IMR-90 (cell line): ENCODE measurements around the gene CYSTM1. TPM values are rescaled to one million over a fixed set of nuclear protein-coding genes. Genes with fewer than 3 reads are reported as not detected.

Experiments used
- ATAC-seq: fragments of 200-7000 bp; cut with Tn5 transposase; 2 replicates; pipeline ENCODE4 v1.9.1; 2020; ENCODE audit warnings: low read depth, mild to moderate bottlenecking, moderate library complexity
- Bru-seq: library from RNA; stranded (reverse); fragments of 400-500 nt; gene quantifications from one replicate; lab custom pipeline; 2021; lab: Mats Ljungman, UMichigan
- BruChase-seq, 2 experiments: library from RNA; stranded (reverse); fragments of 400-500 nt; gene quantifications; one replicate each; lab custom pipeline; 2021; lab: Mats Ljungman, UMichigan
- BruUV-seq: library from RNA; stranded (reverse); fragments of 400-500 nt; replicated peaks from 2 replicates; lab custom pipeline; 2021; lab: Mats Ljungman, UMichigan
- CTCF ChIA-PET: fragments of 300-600 bp; formaldehyde crosslinking; extraction: SDS; loops from one replicate; lab custom pipeline; 2021; ENCODE audit warnings: antibody characterized with exemption; lab: Yijun Ruan, JAX
- POLR2A ChIA-PET: fragments of 300-600 bp; sonication (Branson Sonifier 250); formaldehyde crosslinking; loops from one replicate; lab custom pipeline; 2022; ENCODE audit warnings: antibody characterized with exemption; ENCODE audit not compliant: unreplicated experiment; lab: Charles Lee
- DNase-seq: peaks from one replicate; pipeline ENCODE4 v3.0.0; 2013
- H2AFZ ChIP-seq: replicated peaks from 2 replicates; pipeline ENCODE3; 2013; ENCODE audit warnings: low read length, mild to moderate bottlenecking; ENCODE audit not compliant: poor library complexity
- H2AK5ac ChIP-seq: 2 replicates; pipeline ENCODE4 v1.6.1; 2013; ENCODE audit warnings: low read depth, low read length, inconsistent platforms
- H2AK9ac ChIP-seq: replicated peaks from 2 replicates; pipeline ENCODE3; 2013; ENCODE audit warnings: mild to moderate bottlenecking, low read depth, low read length, moderate library complexity; ENCODE audit not compliant: poor library complexity
- H2BK120ac ChIP-seq: 2 replicates; pipeline ENCODE4 v1.6.1; 2013; ENCODE audit warnings: low read depth, low read length, inconsistent platforms
- H2BK15ac ChIP-seq: 3 replicates; pipeline ENCODE4 v1.6.1; 2013; ENCODE audit warnings: low read depth, low read length, inconsistent platforms
- H2BK20ac ChIP-seq: 2 replicates; pipeline ENCODE4 v1.6.1; 2013; ENCODE audit warnings: low read depth, mild to moderate bottlenecking, inconsistent platforms, low read length, moderate library complexity
- H2BK5ac ChIP-seq: 2 replicates; pipeline ENCODE4 v1.6.1; 2013; ENCODE audit warnings: mild to moderate bottlenecking, low read depth, low read length, inconsistent platforms; ENCODE audit not compliant: poor library complexity, severe bottlenecking
- H3K14ac ChIP-seq: replicated peaks from 2 replicates; pipeline ENCODE4 v1.6.1; 2013; ENCODE audit warnings: low read depth, low read length, inconsistent platforms
- H3K18ac ChIP-seq: 2 replicates; pipeline ENCODE4 v1.6.1; 2013; ENCODE audit warnings: low read depth, low read length, control low read depth
- H3K23ac ChIP-seq: 2 replicates; pipeline ENCODE4 v1.6.1; 2013; ENCODE audit warnings: low read depth, low read length, inconsistent platforms
- H3K27ac ChIP-seq: 2 replicates; pipeline ENCODE4 v1.5.1; 2013; ENCODE audit warnings: mild to moderate bottlenecking, control low read depth, low read length; ENCODE audit not compliant: insufficient read depth
- H3K27me3 ChIP-seq: 2 replicates; pipeline ENCODE4 v1.6.1; 2013; ENCODE audit warnings: low read length; ENCODE audit not compliant: control insufficient read depth, insufficient read depth
- H3K36me3 ChIP-seq: 2 replicates; pipeline ENCODE4 v1.6.1; 2013; ENCODE audit warnings: low read length, mixed read lengths; ENCODE audit not compliant: control insufficient read depth, insufficient read depth
- H3K4ac ChIP-seq: 2 replicates; pipeline ENCODE4 v1.6.1; 2013; ENCODE audit warnings: low read depth, low read length, inconsistent platforms
- H3K4me1 ChIP-seq: 2 replicates; pipeline ENCODE4 v1.6.1; 2013; ENCODE audit warnings: low read length, mixed read lengths; ENCODE audit not compliant: control insufficient read depth, insufficient read depth
- H3K4me2 ChIP-seq: 2 replicates; pipeline ENCODE4 v1.6.1; 2013; ENCODE audit warnings: low read depth, mild to moderate bottlenecking, control low read depth, low read length, moderate library complexity
- H3K4me3 ChIP-seq: 2 replicates; pipeline ENCODE4 v1.5.1; 2013; ENCODE audit warnings: low read depth, mild to moderate bottlenecking, control low read depth, low read length, moderate library complexity; ENCODE audit not compliant: insufficient read depth
- H3K56ac ChIP-seq: 2 replicates; pipeline ENCODE4 v1.6.1; 2013; ENCODE audit warnings: low read length, inconsistent platforms; ENCODE audit not compliant: insufficient read depth; ENCODE audit errors: extremely low read depth
- H3K79me1 ChIP-seq, 2 experiments: 2 replicates each; pipeline ENCODE4 v1.6.1; 2013; ENCODE audit warnings: low read length in 2 of 2, inconsistent platforms in 1 of 2, low read depth in 1 of 2
- H3K9ac ChIP-seq: 2 replicates; pipeline ENCODE4 v1.6.1; 2013; ENCODE audit warnings: low read depth, low read length, control low read depth
- H3K9me1 ChIP-seq: 2 replicates; pipeline ENCODE4 v1.6.1; 2013; ENCODE audit warnings: low read length, inconsistent platforms; ENCODE audit not compliant: insufficient read depth
- H3K9me3 ChIP-seq: 2 replicates; pipeline ENCODE4 v1.6.1; 2013; ENCODE audit warnings: low read length; ENCODE audit not compliant: control insufficient read depth, insufficient read depth
- H4K20me1 ChIP-seq: 2 replicates; pipeline ENCODE4 v1.6.1; 2013; ENCODE audit warnings: low read length, inconsistent platforms; ENCODE audit not compliant: insufficient read depth
- H4K5ac ChIP-seq: 2 replicates; pipeline ENCODE4 v1.6.1; 2013; ENCODE audit warnings: mild to moderate bottlenecking, low read depth, low read length, control low read depth
- H4K8ac ChIP-seq, 2 experiments: 2 replicates each; pipeline ENCODE4 v1.6.1; 2013; ENCODE audit warnings: low read depth in 2 of 2, low read length in 2 of 2, control low read depth in 1 of 2, inconsistent platforms in 1 of 2
- H4K91ac ChIP-seq: 2 replicates; pipeline ENCODE4 v1.6.1; 2013; ENCODE audit warnings: low read depth, low read length, inconsistent platforms; ENCODE audit not compliant: insufficient read depth
- BHLHE40 ChIP-seq: fragments of 150-350 bp; IDR thresholded peaks from 2 replicates; pipeline ENCODE4 v1.6.1; 2016; ENCODE audit warnings: mild to moderate bottlenecking, low read depth, low read length
- CEBPB ChIP-seq: IDR thresholded peaks from 2 replicates; pipeline ENCODE4 v1.6.1; 2012; ENCODE audit warnings: low read depth, low read length, improper control_type of control experiment
- FOS ChIP-seq: fragments of 150-350 bp; IDR thresholded peaks from 2 replicates; pipeline ENCODE4 v1.6.1; 2016; ENCODE audit warnings: low read depth, low read length
- MAZ ChIP-seq: IDR thresholded peaks from 2 replicates; pipeline ENCODE4 v1.6.1; 2012; ENCODE audit warnings: low read depth, mild to moderate bottlenecking, low read length, improper control_type of control experiment, moderate library complexity, borderline replicate concordance
- MXI1 ChIP-seq: IDR thresholded peaks from 2 replicates; pipeline ENCODE4 v1.6.1; 2012; ENCODE audit warnings: low read depth, mild to moderate bottlenecking, low read length, moderate library complexity, borderline replicate concordance
- POLR2A ChIP-seq: IDR thresholded peaks from 2 replicates; pipeline ENCODE4 v1.6.1; 2012; ENCODE audit warnings: mild to moderate bottlenecking, low read depth, low read length
- RCOR1 ChIP-seq: IDR thresholded peaks from 2 replicates; pipeline ENCODE4 v1.6.1; 2012; ENCODE audit warnings: mild to moderate bottlenecking, low read length, improper control_type of control experiment; ENCODE audit not compliant: insufficient replicate concordance
- RFX5 ChIP-seq: IDR thresholded peaks from 2 replicates; pipeline ENCODE4 v1.8.0; 2012; ENCODE audit warnings: low read depth, mild to moderate bottlenecking, low read length, moderate library complexity
- whole genome bisulfite sequencing, 2 experiments: methylation state at CpG; one replicate each; pipeline versions ENCODE4 v1.1.5 to v1.1.7; 2013; ENCODE audit warnings: missing lambda C conversion rate in 2 of 2; ENCODE audit not compliant: insufficient read length in 1 of 2; ENCODE audit errors: extremely low coverage in 2 of 2; 5-methylcytosine and 5-hydroxymethylcytosine counted together
- dilution Hi-C: fragments of 300-500 bp; cut with HindIII; formaldehyde crosslinking; loops from one replicate; pipeline ENCODE4 v1.14.3; 2018; ENCODE audit warnings: low sequenced_read_pairs; ENCODE audit not compliant: unreplicated experiment
- in situ Hi-C: fragments of 300-500 bp; cut with MboI; formaldehyde crosslinking; loops from 3 replicates; pipeline ENCODE4 v1.14.3; 2019; ENCODE audit warnings: low sequenced_read_pairs, inconsistent platforms, mixed read lengths
- intact Hi-C: fragments of 100-400 bp; cut with micrococcal nuclease; formaldehyde crosslinking; loops from 2 replicates; pipeline ENCODE4 v1.10.0; 2022
- long read RNA-seq: library from polyadenylated mRNA; unstranded; transcript quantifications from one replicate; pipeline ENCODE4 v2.0.0, GENCODE V29; 2021; ENCODE audit not compliant: unreplicated experiment
- polyA plus RNA-seq, 3 experiments: library from polyadenylated mRNA; depleted of rRNA; stranded (reverse); fragments of >200 nt; gene quantifications; 2 replicates each; pipeline ENCODE4 v1.2.3, GENCODE V29; 2012; ENCODE audit warnings: low replicate concordance in 1 of 3
- total RNA-seq: library from RNA; depleted of rRNA; stranded (reverse); fragments of >200 nt; gene quantifications from 2 replicates; pipeline ENCODE4 v1.2.3, GENCODE V29; 2012; rRNA removed
- TF ChIP-seq, protein P1 (sequence below): fragments of 150-350 bp; IDR thresholded peaks from 2 replicates; pipeline ENCODE4 v1.6.1; 2016; ENCODE audit warnings: low read depth, mild to moderate bottlenecking, low read length, moderate library complexity, borderline replicate concordance
- TF ChIP-seq, protein P2 (sequence below): fragments of 150-350 bp; IDR thresholded peaks from 2 replicates; pipeline ENCODE4 v1.6.1; 2017; ENCODE audit warnings: mild to moderate bottlenecking, antibody characterized with exemption, low read length, low read depth

The CYSTM1 gene, protein sequence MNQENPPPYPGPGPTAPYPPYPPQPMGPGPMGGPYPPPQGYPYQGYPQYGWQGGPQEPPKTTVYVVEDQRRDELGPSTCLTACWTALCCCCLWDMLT
- 6.7 and 7.3 TPM in 2 replicates for total RNA-seq
- polyA plus RNA-seq (2012; rRNA removed) = 15.0 and 16.3 TPM in 2 replicates
- 19.3 and 25.4 TPM in 2 replicates for polyA plus RNA-seq (2012; cell fraction: cytosol; rRNA removed)
- 3.4 and 8.3 TPM in 2 replicates for polyA plus RNA-seq (2012; cell fraction: nucleus; rRNA removed; ENCODE audit: low replicate concordance)
- percentile 49 among the genes with signal in this experiment for Bru-seq, nascent RNA
- BruChase-seq, experiment 1, labeled RNA remaining after a 6-hour chase = percentile 45 among the genes with signal in this experiment
- BruChase-seq, experiment 2, labeled RNA remaining after a 2-hour chase = percentile 42 among the genes with signal in this experiment
- long read RNA-seq, transcript CYSTM1-201 (3 exons, 1,336 nt) = major isoform, 19 of 29 reads
- long read RNA-seq, partial matches to known transcripts = 4 of 29 reads
- long read RNA-seq, other reads (novel, unspliced or antisense) = 5 of 29 reads

DNA sequence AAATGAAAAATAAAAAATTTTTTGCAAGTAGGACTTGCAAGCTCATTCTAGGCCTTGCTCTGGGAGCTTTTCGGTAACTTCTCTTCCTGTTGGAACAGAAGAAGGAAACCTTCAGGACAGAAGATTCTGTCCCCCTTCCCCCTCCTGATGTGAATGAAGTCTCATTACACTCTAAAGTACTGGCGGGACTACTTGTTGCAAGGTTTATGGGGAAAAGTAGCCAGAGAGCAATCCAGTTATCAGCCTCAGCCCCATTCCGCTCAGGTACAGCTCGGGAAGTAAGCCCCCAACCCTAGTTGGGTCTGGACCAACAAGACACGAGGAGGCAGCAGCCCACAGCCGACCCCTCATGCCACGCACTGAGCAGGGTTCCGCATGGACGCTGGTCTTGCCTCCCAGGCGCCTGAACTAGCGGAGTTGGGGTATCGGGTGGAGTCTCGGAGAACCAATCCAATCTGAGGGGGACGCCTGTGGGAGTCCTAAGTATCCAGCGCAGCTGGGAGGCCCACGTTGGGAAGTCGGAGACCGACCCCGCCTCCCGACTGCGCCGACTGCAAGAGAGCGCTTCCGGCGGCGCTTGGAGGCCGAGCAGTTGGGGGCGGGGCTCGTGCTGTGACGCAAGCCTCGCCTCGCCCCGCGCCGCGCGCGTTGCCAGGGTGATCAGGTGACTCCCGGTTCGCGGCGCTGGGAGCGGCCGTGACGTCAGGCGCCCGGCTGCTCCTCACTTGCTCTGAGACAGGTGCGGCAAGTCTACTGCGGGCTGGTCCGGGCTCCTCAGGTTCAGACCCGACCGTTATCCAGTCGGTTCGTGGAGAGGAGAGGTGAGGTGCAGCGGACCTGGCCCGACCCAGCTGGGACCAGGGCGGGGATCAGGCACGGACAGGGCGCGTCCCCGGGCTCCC lies at the start of gene CYSTM1:
Gene CYSTM1, plus strand, starts transcription at position 724 of the 902 bp plus-strand sequence. CDS start 19,278 bp downstream, outside the sequence.
- Histone ChIP-seq H3K4me1 (peaks cover 8% of the 10 kb centered on the region; the same call in 1 of the 2 replicates), H2BK20ac (no peak within 1 kb of the TSS), H3K9me1 (peaks cover 4% of the 10 kb centered on the region; the same call in 1 of the 2 replicates), H3K56ac (peak within 1 kb of the TSS; percentile 14; the same call in 1 of the 2 replicates), H3K9me3 (no peaks in the 10 kb centered on the region), H2AK5ac (peak within 1 kb of the TSS; percentile 66; the same call in 1 of the 2 replicates), H4K5ac (peak within 1 kb of the TSS; percentile 53), H4K20me1 (no peaks in the 10 kb centered on the region), H3K27ac (peak within 1 kb of the TSS; percentile 11), H4K91ac (peak within 1 kb of the TSS; percentile 54), H3K23ac (peak within 1 kb of the TSS; percentile 76), H2BK5ac (no peak within 1 kb of the TSS), H4K8ac (peak within 1 kb of the TSS; percentile 77 to 93), H3K4ac (peak within 1 kb of the TSS; percentile 84), H3K9ac (peak within 1 kb of the TSS; percentile 75), H3K14ac (peak within 1 kb of the TSS; percentile 74), H3K4me3 (peak within 1 kb of the TSS; percentile 68), H2BK15ac (no peak within 1 kb of the TSS), H2AFZ (peak within 1 kb of the TSS; percentile 96), H3K27me3 (no peaks in the 10 kb centered on the region), H3K36me3 (no peaks in the 10 kb centered on the region), H3K4me2 (peak within 1 kb of the TSS; percentile 81), H2AK9ac (peak within 1 kb of the TSS; percentile 66), H3K18ac (peak within 1 kb of the TSS; percentile 16), H2BK120ac (peak within 1 kb of the TSS; percentile 47; the same call in 1 of the 2 replicates), H3K79me1 (peaks cover 0 to 12% of the 10 kb centered on the region in 2 experiments; a peak in 2 of 4 replicates)
- ATAC-seq (peak; percentile 87), DNase-seq (peak; percentile 91)
- intact Hi-C loops = loop anchor here (2.0 to 5.0 kb wide), 2 partner anchors 68 to 184 kb away; no protein-coding TSS in a partner anchor
- dilution Hi-C loops = no loop called here
- 2% methylated on average over 20 of the region's 61 CpGs; no CpG with 5 or more reads in 1 of the 2 experiments for WGBS, 2 experiments
- TF ChIP-seq FOS = 0 out of 2 replicates have a peak, but pooled peaks have one; percentile 7
- TF ChIP-seq, protein P1, sequence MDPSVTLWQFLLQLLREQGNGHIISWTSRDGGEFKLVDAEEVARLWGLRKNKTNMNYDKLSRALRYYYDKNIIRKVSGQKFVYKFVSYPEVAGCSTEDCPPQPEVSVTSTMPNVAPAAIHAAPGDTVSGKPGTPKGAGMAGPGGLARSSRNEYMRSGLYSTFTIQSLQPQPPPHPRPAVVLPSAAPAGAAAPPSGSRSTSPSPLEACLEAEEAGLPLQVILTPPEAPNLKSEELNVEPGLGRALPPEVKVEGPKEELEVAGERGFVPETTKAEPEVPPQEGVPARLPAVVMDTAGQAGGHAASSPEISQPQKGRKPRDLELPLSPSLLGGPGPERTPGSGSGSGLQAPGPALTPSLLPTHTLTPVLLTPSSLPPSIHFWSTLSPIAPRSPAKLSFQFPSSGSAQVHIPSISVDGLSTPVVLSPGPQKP = no peak
- peak; percentile 44; the same call in 1 of the 2 replicates for TF ChIP-seq MAZ
- TF ChIP-seq, protein P2, sequence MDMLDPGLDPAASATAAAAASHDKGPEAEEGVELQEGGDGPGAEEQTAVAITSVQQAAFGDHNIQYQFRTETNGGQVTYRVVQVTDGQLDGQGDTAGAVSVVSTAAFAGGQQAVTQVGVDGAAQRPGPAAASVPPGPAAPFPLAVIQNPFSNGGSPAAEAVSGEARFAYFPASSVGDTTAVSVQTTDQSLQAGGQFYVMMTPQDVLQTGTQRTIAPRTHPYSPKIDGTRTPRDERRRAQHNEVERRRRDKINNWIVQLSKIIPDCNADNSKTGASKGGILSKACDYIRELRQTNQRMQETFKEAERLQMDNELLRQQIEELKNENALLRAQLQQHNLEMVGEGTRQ = peak; percentile 79
- TF ChIP-seq CEBPB = peak; percentile 92
- no peak for TF ChIP-seq POLR2A
- no peak for TF ChIP-seq RCOR1
- no peak for TF ChIP-seq RFX5
- peak; percentile 49; the same call in 1 of the 2 replicates for TF ChIP-seq MXI1
- TF ChIP-seq BHLHE40 = peak; percentile 68
- POLR2A ChIA-PET = no interaction called here
- in situ Hi-C loops = no loop called here
- CTCF ChIA-PET = no interaction called here
- no TSS peak for BruUV-seq
